T follicular helper cell (primary cell): ENCODE results near the gene GGNBP2.

Source experiments
- DNase-seq: peaks from one replicate; pipeline ENCODE4 v3.0.0-alpha.2; 2020; ENCODE audit warnings: low read depth

Gene GGNBP2

GRCh38 chr17:36550491-36551417 is 6.0 kb downstream of the GGNBP2 start:
- no peak for DNase-seq

- no peak for DNase-seq
These were observed 8.7 kb downstream of the GGNBP2 start for GRCh38 chr17:36553459-36553858.

GRCh38 chr17:36566081-36566480 is 21.4 kb downstream of the GGNBP2 start:
- DNase-seq, result no peak

- DNase-seq, result no peak
These were observed 30.3 kb downstream of the GGNBP2 start for GRCh38 chr17:36575028-36575427.

- DNase-seq, result no peak
These were observed 32.1 kb downstream of the GGNBP2 start for GRCh38 chr17:36576793-36577192.

GRCh38 chr17:36578671-36579070 is 34.0 kb downstream of the GGNBP2 start:
- DNase-seq, result no peak

GRCh38 chr17:36583787-36584186 is 39.1 kb downstream of the GGNBP2 start:
- no peak for DNase-seq

- no peak for DNase-seq
These were observed 41.4 kb downstream of the GGNBP2 start for GRCh38 chr17:36586138-36586537.

GRCh38 chr17:36590082-36590481 is 45.4 kb downstream of the GGNBP2 start:
- no peak for DNase-seq

GRCh38 chr17:36591434-36592315 is 47.0 kb downstream of the GGNBP2 start, which contains the start of gene DHRS11:
TSS of gene DHRS11 (plus strand) at chr17:36591879. CDS start at chr17:36592010, 131 bp downstream.
- DNase-seq, result peak; percentile 68

- DNase-seq, result no peak
These were observed 47.6 kb downstream of the GGNBP2 start for GRCh38 chr17:36592316-36592715.

GRCh38 chr17:36592716-36593321 is 48.1 kb downstream of the GGNBP2 start:
- no peak for DNase-seq

GRCh38 chr17:36593656-36594316 is 49.1 kb downstream of the GGNBP2 start:
- DNase-seq, result no peak

GRCh38 chr17:36594626-36595401 is 50.1 kb downstream of the GGNBP2 start:
- no peak for DNase-seq

- no peak for DNase-seq
These were observed 52.5 kb downstream of the GGNBP2 start for GRCh38 chr17:36597226-36597625.

GRCh38 chr17:36597866-36598777 is 53.4 kb downstream of the GGNBP2 start:
- DNase-seq, result no peak

- DNase-seq, result no peak
These were observed 54.3 kb downstream of the GGNBP2 start for GRCh38 chr17:36598951-36599401.

- DNase-seq, result no peak
These were observed 55.0 kb downstream of the GGNBP2 start for GRCh38 chr17:36599546-36600250.

- DNase-seq, result no peak
These were observed 55.7 kb downstream of the GGNBP2 start for GRCh38 chr17:36600465-36600864.
